PC-9 (cell line): Measurements from ENCODE around the gene OXSR1.

Experiments
- EZH2 ChIP-seq: fragments of 200-600 bp; sonication (generic); IDR thresholded peaks from 2 replicates; pipeline ENCODE4 v1.8.0; 2017; ENCODE audit warnings: antibody characterized with exemption, low read depth
- TF ChIP-seq, protein P1 (sequence below): fragments of 200-600 bp; sonication (generic); conservative IDR thresholded peaks from 2 replicates; pipeline ENCODE4 v1.6.1; 2017; ENCODE audit warnings: mixed run types, antibody characterized with exemption, mild to moderate bottlenecking, moderate library complexity

DNA sequence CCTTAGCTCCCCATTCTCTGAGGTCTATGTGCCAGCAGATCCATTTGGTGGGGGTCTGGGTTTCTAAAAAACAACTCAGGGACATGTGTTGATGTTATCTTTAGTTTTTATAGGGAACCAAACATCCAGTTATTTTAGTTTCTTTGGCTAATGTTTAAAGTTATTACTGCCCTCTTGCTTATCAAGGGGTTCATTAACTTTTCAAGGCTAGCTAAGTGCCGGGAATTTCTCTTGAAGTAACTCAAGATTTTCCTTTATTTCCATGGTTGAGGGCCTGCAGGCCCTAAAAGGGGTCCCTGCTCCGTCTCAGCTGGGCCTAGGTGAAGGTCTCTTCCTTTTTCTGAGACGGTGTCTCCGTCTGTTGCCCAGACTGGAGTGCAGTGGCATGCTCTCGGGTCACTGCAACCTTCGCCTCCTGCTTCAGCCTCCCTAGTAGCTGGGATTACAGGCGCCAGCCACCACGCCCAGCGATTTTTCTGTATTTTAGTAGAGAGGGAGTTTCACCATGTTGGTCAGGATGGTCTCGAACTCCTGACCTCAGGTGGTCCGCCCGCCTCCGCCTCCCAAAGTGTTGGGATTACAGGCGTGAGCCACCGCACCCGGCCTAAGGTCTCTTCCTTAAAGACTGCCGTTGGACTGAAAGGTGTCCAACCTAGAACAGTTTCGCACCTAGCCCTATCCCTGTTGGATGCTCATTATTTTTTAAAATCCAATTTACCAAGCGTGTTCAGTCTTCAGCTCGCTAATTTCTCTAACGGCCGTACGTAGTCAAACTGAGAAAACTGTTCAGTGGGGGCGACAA is 1.3 kb upstream of the OXSR1 start:
- TF ChIP-seq, protein P1, sequence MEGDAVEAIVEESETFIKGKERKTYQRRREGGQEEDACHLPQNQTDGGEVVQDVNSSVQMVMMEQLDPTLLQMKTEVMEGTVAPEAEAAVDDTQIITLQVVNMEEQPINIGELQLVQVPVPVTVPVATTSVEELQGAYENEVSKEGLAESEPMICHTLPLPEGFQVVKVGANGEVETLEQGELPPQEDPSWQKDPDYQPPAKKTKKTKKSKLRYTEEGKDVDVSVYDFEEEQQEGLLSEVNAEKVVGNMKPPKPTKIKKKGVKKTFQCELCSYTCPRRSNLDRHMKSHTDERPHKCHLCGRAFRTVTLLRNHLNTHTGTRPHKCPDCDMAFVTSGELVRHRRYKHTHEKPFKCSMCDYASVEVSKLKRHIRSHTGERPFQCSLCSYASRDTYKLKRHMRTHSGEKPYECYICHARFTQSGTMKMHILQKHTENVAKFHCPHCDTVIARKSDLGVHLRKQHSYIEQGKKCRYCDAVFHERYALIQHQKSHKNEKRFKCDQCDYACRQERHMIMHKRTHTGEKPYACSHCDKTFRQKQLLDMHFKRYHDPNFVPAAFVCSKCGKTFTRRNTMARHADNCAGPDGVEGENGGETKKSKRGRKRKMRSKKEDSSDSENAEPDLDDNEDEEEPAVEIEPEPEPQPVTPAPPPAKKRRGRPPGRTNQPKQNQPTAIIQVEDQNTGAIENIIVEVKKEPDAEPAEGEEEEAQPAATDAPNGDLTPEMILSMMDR, result no peak
- TF ChIP-seq EZH2, result no peak
